K562 (cell line): ENCODE results near the gene ACOX2. TPM values are rescaled to one million over a fixed set of nuclear protein-coding genes. Genes with fewer than 3 reads are reported as not detected.

Source experiments
- ATAC-seq: fragments of 200-7000 bp; cut with Tn5 transposase; 3 replicates; pipeline ENCODE4 v1.9.1; 2020; ENCODE audit warnings: moderate library complexity
- BruUV-seq: library from RNA; stranded (reverse); fragments of 400-500 nt; replicated peaks from 2 replicates; lab custom pipeline; 2021; lab: Mats Ljungman, UMichigan
- CTCF ChIA-PET: fragments of 300-600 bp; formaldehyde crosslinking; extraction: SDS; loops from one replicate; lab custom pipeline; 2021; ENCODE audit warnings: low intra/inter-chr PET ratio; lab: Yijun Ruan, JAX
- POLR2A ChIA-PET: fragments of 300-600, 350-650 bp; sonication (Branson Sonifier 250); formaldehyde crosslinking; extraction: SDS; loops from one replicate; lab custom pipeline; 2021; ENCODE audit warnings: antibody characterized with exemption, inconsistent platforms; lab: Yijun Ruan, JAX
- DNase-seq, 4 experiments: peaks; one replicate each; pipeline versions ENCODE4 v3.0.0 to v3.0.0-alpha.2; 2011 to 2018; ENCODE audit warnings: low spot score in 3 of 4, mixed read lengths in 3 of 4; ENCODE audit errors: extremely low read depth in 1 of 4
- FAIRE-seq: peaks from 2 replicates; lab custom pipeline; 2011; peaks lifted over from hg19 to GRCh38; lab: Jason Lieb, UNC
- H2AFZ ChIP-seq: 2 replicates; pipeline ENCODE4 v1.6.0; 2011; ENCODE audit warnings: low read depth, low read length, control low read depth, inconsistent platforms
- H3K27ac ChIP-seq: fragments of 200-600 bp; 3 replicates; pipeline ENCODE4 v1.8.0; 2011; ENCODE audit warnings: low read depth, mild to moderate bottlenecking, control low read depth, inconsistent platforms, low read length, moderate library complexity, mixed read lengths; ENCODE audit errors: extremely low read depth
- H3K27me3 ChIP-seq, 2 experiments: fragments of 300-600 bp in 1 of 2; 2 replicates in 1 of 2; 3 replicates in 1 of 2; pipeline versions ENCODE4 v1.6.0 to v1.8.0; 2011; ENCODE audit warnings: inconsistent platforms in 2 of 2, low read length in 2 of 2, mild to moderate bottlenecking in 1 of 2, mixed read lengths in 1 of 2, moderate library complexity in 1 of 2; ENCODE audit not compliant: control insufficient read depth in 2 of 2, insufficient read depth in 2 of 2
- H3K36me3 ChIP-seq: fragments of 300-600 bp; 3 replicates; pipeline ENCODE4 v1.8.0; 2011; ENCODE audit warnings: mild to moderate bottlenecking, low read length, inconsistent platforms; ENCODE audit not compliant: control insufficient read depth, insufficient read depth
- H3K4me1 ChIP-seq, 2 experiments: fragments of 200-600 bp in 1 of 2; replicated peaks in 1 of 2; 2 replicates in 1 of 2; 3 replicates in 1 of 2; pipeline versions ENCODE4 v1.5.1 to v1.8.0; 2011; ENCODE audit warnings: inconsistent platforms in 2 of 2, low read length in 2 of 2, mild to moderate bottlenecking in 1 of 2, mixed read lengths in 1 of 2, moderate library complexity in 1 of 2; ENCODE audit not compliant: control insufficient read depth in 2 of 2, insufficient read depth in 2 of 2
- H3K4me2 ChIP-seq: 2 replicates; pipeline ENCODE4 v1.6.1; 2011; ENCODE audit warnings: low read length, control low read depth, inconsistent platforms, mixed read lengths; ENCODE audit not compliant: insufficient read depth
- H3K4me3 ChIP-seq: fragments of 200-600 bp; sonication (generic), shearing (Covaris generic); 2 replicates; pipeline ENCODE4 v1.5.1; 2016; ENCODE audit warnings: control low read depth, inconsistent platforms
- H3K79me2 ChIP-seq: fragments of 200-600 bp; 3 replicates; pipeline ENCODE4 v1.8.0; 2011; ENCODE audit warnings: low read length, inconsistent platforms; ENCODE audit not compliant: control insufficient read depth, insufficient read depth
- H3K9ac ChIP-seq, 2 experiments: 2 replicates each; pipeline versions ENCODE4 v1.6.0 to v1.6.1; 2011; ENCODE audit warnings: low read depth in 2 of 2, low read length in 2 of 2, control low read depth in 1 of 2, inconsistent platforms in 1 of 2, mild to moderate bottlenecking in 1 of 2, mixed read lengths in 1 of 2; ENCODE audit not compliant: insufficient read depth in 1 of 2
- H3K9me1 ChIP-seq: one replicate; pipeline ENCODE4 v1.6.0; 2011; ENCODE audit warnings: inconsistent platforms, mild to moderate bottlenecking, low read length, moderate library complexity; ENCODE audit not compliant: control insufficient read depth, insufficient read depth
- H3K9me3 ChIP-seq: replicated peaks from 2 replicates; pipeline ENCODE4 v1.5.1; 2011; ENCODE audit warnings: low read depth, low read length, inconsistent platforms; ENCODE audit not compliant: control insufficient read depth, insufficient read depth
- H4K20me1 ChIP-seq: replicated peaks from 2 replicates; pipeline ENCODE4 v1.6.1; 2011; ENCODE audit warnings: low read length, inconsistent platforms, mixed read lengths; ENCODE audit not compliant: control insufficient read depth, insufficient read depth
- ADNP ChIP-seq: fragments of 200-800 bp; sonication (Bioruptor generic); IDR thresholded peaks from 2 replicates; pipeline ENCODE4 v1.6.1; 2016; ENCODE audit warnings: missing genetic modification characterization, missing compliant biosample characterization
- ARID1B ChIP-seq: fragments of 450-650 bp; IDR thresholded peaks from 2 replicates; pipeline ENCODE4 v1.6.1; 2016; ENCODE audit warnings: antibody characterized with exemption, mild to moderate bottlenecking, inconsistent platforms
- BCOR ChIP-seq: fragments of 450-650 bp; IDR thresholded peaks from 2 replicates; pipeline ENCODE4 v1.6.1; 2016
- C11orf30 ChIP-seq: fragments of 450-650 bp; IDR thresholded peaks from 2 replicates; pipeline ENCODE4 v1.6.1; 2016; ENCODE audit warnings: low read depth, mild to moderate bottlenecking
- CBFA2T2 ChIP-seq: fragments of 450-650 bp; conservative IDR thresholded peaks from 2 replicates; pipeline ENCODE4 v1.6.1; 2017; ENCODE audit warnings: mild to moderate bottlenecking
- ESRRB ChIP-seq: fragments of 250-450 bp; sonication (Bioruptor Pico); IDR thresholded peaks from 2 replicates; pipeline ENCODE4 v1.5.0; 2020; ENCODE audit warnings: mild to moderate bottlenecking, moderate library complexity, borderline replicate concordance
- HDAC2 ChIP-seq: fragments of 450-650 bp; IDR thresholded peaks from 2 replicates; pipeline ENCODE4 v1.6.1; 2016; ENCODE audit warnings: mild to moderate bottlenecking
- MAFF ChIP-seq: IDR thresholded peaks from 2 replicates; pipeline ENCODE4 v1.6.1; 2012; ENCODE audit warnings: low read length, improper control_type of control experiment
- MEIS2 ChIP-seq: fragments of 450-650 bp; IDR thresholded peaks from 2 replicates; pipeline ENCODE4 v1.6.1; 2014; ENCODE audit warnings: mild to moderate bottlenecking; ENCODE audit not compliant: partially characterized antibody
- NCOR1 ChIP-seq: fragments of 450-650 bp; IDR thresholded peaks from 2 replicates; pipeline ENCODE4 v1.6.1; 2016; ENCODE audit warnings: mild to moderate bottlenecking, moderate library complexity
- NFE2 ChIP-seq: IDR thresholded peaks from 2 replicates; pipeline ENCODE4 v1.6.1; 2014; ENCODE audit warnings: antibody characterized with exemption, low read depth
- PBX2 ChIP-seq, 2 experiments: IDR thresholded peaks in 1 of 2; conservative IDR thresholded peaks in 1 of 2; 2 replicates each; pipeline ENCODE4 v1.6.1; 2016; ENCODE audit warnings: low read depth in 2 of 2, mild to moderate bottlenecking in 1 of 2, missing compliant biosample characterization in 1 of 2, missing genetic modification characterization in 1 of 2, moderate library complexity in 1 of 2
- PKNOX1 ChIP-seq: fragments of 450-650 bp; IDR thresholded peaks from 2 replicates; pipeline ENCODE4 v1.6.1; 2016
- RBM15 ChIP-seq: fragments of 200-400 bp; formaldehyde crosslinking; IDR thresholded peaks from 2 replicates; pipeline ENCODE4 v1.6.1; 2018; ENCODE audit warnings: mild to moderate bottlenecking, low read length, moderate library complexity; ENCODE audit not compliant: insufficient read depth
- RBM25 ChIP-seq: fragments of 200-400 bp; formaldehyde crosslinking; IDR thresholded peaks from 2 replicates; pipeline ENCODE4 v1.6.1; 2018; ENCODE audit warnings: low read length, low read depth, moderate library complexity; ENCODE audit not compliant: severe bottlenecking
- RCOR1 ChIP-seq, 2 experiments: IDR thresholded peaks; 2 replicates each; pipeline ENCODE4 v1.6.1; 2012; ENCODE audit warnings: low read depth in 2 of 2, low read length in 2 of 2, borderline replicate concordance in 1 of 2, improper control_type of control experiment in 1 of 2
- SMAD2 ChIP-seq: fragments of 150-350 bp; IDR thresholded peaks from 2 replicates; pipeline ENCODE4 v1.6.1; 2014; ENCODE audit warnings: low read depth, mild to moderate bottlenecking, low read length
- SMARCA4 ChIP-seq: fragments of 450-650 bp; IDR thresholded peaks from 2 replicates; pipeline ENCODE4 v1.6.1; 2016
- TCF3 ChIP-seq: sonication (generic); formaldehyde crosslinking; IDR thresholded peaks from 2 replicates; pipeline ENCODE4 v1.4.0; 2020; ENCODE audit warnings: mild to moderate bottlenecking, missing genetic modification reagents
- TRIM24 ChIP-seq, 2 experiments: fragments of 450-650 bp; IDR thresholded peaks; 2 replicates each; pipeline ENCODE4 v1.6.1; 2016
- ZNF766 ChIP-seq: fragments of 200-800 bp; sonication (Bioruptor generic); conservative IDR thresholded peaks from 2 replicates; pipeline ENCODE4 v1.6.1; 2016; ENCODE audit warnings: missing genetic modification characterization, missing compliant biosample characterization
- WGBS: fragments of 100-300 bp; shearing (Covaris generic); methylation state at CpG from one replicate; pipeline ENCODE4 v1.1.6; 2016; ENCODE audit warnings: low coverage, mixed read lengths; ENCODE audit not compliant: insufficient coverage; ENCODE audit errors: missing lambda C conversion rate; 5-methylcytosine and 5-hydroxymethylcytosine counted together
- in situ Hi-C: fragments of 300-500 bp; cut with MboI; formaldehyde crosslinking; loops from 4 replicates; pipeline ENCODE4 v1.15.0; 2018; ENCODE audit warnings: inconsistent platforms, mixed read lengths
- intact Hi-C: fragments of 100-400 bp; cut with micrococcal nuclease; formaldehyde crosslinking; loops from 2 replicates; pipeline ENCODE4 v1.14.2; 2022
- polyA plus RNA-seq, 8 experiments: library from polyadenylated mRNA; depleted of rRNA in 4 of 8; stranded (reverse) in 5 of 8; unstranded in 3 of 8; fragments of >200 nt; fragmentation: Nextera tagmentation in 2 of 8; fragmentation: Illumina TruSeq in 1 of 8; extraction: Ambion mirVana in 2 of 8; extraction: Trizol in 1 of 8; gene quantifications; 2 replicates each; pipeline versions ENCODE4 v1.2.1 to v1.2.3, GENCODE V29; 2011 to 2014; ENCODE audit warnings: inconsistent platforms in 1 of 8, missing spikeins in 1 of 8
- total RNA-seq, 7 experiments: library from RNA; depleted of rRNA in 6 of 7; stranded (reverse); fragments of >200 nt in 6 of 7; fragmentation: Illumina TruSeq in 2 of 7; extraction: Trizol in 2 of 7; gene quantifications; 2 replicates each; pipeline versions ENCODE4 v1.2.1 to v1.2.3, GENCODE V29; 2011 to 2021; ENCODE audit warnings: low replicate concordance in 1 of 7

ACOX2 gene
- total and polyA plus RNA-seq, 9 of the 15 experiments (the other 6 are each of a cell fraction or from before 2014, with no cell fraction given) = 0.15 TPM; not detected in 8

- CTCF ChIA-PET = interaction anchor here (0.7 kb wide), 1 partner anchor 9 kb away, joined by 4 read pairs; no protein-coding TSS in a partner anchor
- intact Hi-C loops (no loop called here), in situ Hi-C loops (no loop called here)
- Histone ChIP-seq H3K4me3 (no peak overlapping the region), H3K4me1 (peaks cover 15 to 25% of the 10 kb centered on the region in 2 experiments; a peak in 4 of 5 replicates), H3K36me3 (no peaks in the 10 kb centered on the region), H3K9ac (no peak overlapping the region), H2AFZ (no peak overlapping the region), H3K27me3 (no peaks in the 10 kb centered on the region), H3K27ac (no peak overlapping the region), H3K9me3 (no peaks in the 10 kb centered on the region), H3K4me2 (no peak overlapping the region), H4K20me1 (no peaks in the 10 kb centered on the region), H3K79me2 (no peaks in the 10 kb centered on the region), H3K9me1 (no peaks in the 10 kb centered on the region)
- FAIRE-seq = no peak
- POLR2A ChIA-PET = interaction anchor here (0.6 to 2.0 kb wide), 3 partner anchors 15 to 169 kb away, joined by 3 to 6 read pairs (median 3); no protein-coding TSS in a partner anchor
- DNase-seq = peak in 2 of 4 experiments; percentile 22 to 34
- no peak; the same call in 2 of the 3 replicates for ATAC-seq
- 28% methylated on average over 5 of the region's 5 CpGs for WGBS
- no TSS peak for BruUV-seq
- TF ChIP-seq ARID1B (peak; percentile 81), TRIM24 (IDR thresholded peaks at IDR 0.05) (peak in 1 of 2 experiments; percentile 39; a peak in 1 of 4 replicates), ESRRB (CRISPR knock-in tag) (no peak), PKNOX1 (peak; percentile 34; the same call in 1 of the 2 replicates), ZNF766 (CRISPR knock-in tag) (peak; percentile 53; the same call in 1 of the 2 replicates), ADNP (tag) (peak; percentile 51; the same call in 1 of the 2 replicates), MAFF (peak; percentile 72), PBX2 (CRISPR knock-in tag; IDR thresholded peaks at IDR 0.05; ENCODE audit: low read depth) (no peak), PBX2 (tag; conservative IDR thresholded peaks at IDR 0.05; ENCODE audit: low read depth) (peak; percentile 37), NFE2 (peak; percentile 63), CBFA2T2 (peak; percentile 75), SMAD2 (no peak), RBM25 (peak; percentile 60), BCOR (peak; percentile 43; the same call in 1 of the 2 replicates), RCOR1 (IDR thresholded peaks at IDR 0.05; ENCODE audit: borderline replicate concordance in 1 of 2, low read depth in 2 of 2, low read length in 2 of 2) (peak in 1 of 2 experiments; percentile 66; a peak in 1 of 4 replicates), MEIS2 (peak; percentile 63), SMARCA4 (peak; percentile 56; the same call in 1 of the 2 replicates), RBM15 (no peak), TCF3 (CRISPR knock-in tag) (peak; percentile 63), HDAC2 (0 out of 2 replicates have a peak, but pooled peaks have one; percentile 4), C11orf30 (peak; percentile 83), NCOR1 (peak; percentile 59)
Observed at GRCh38 chr3:58522759-58523425, 14.1 kb downstream of the ACOX2 start.
